HG02798 (cell line): Measurements from ENCODE around the gene MED12L.
A peak's percentile ranks its signal among the peaks of the same experiment; 100 is the strongest.
"Not testable (repeated sequence)": the region's sequence is repeated elsewhere in the genome, so short reads cannot be mapped to it uniquely, and the experiment has no call there.

Source experiments
- ATAC-seq: cut with Tn5 transposase; IDR thresholded peaks from one replicate; pipeline ENCODE4 v1.9.1; 2021; ENCODE audit warnings: mild to moderate bottlenecking; ENCODE audit not compliant: unreplicated experiment, poor library complexity

Gene MED12L

DNA sequence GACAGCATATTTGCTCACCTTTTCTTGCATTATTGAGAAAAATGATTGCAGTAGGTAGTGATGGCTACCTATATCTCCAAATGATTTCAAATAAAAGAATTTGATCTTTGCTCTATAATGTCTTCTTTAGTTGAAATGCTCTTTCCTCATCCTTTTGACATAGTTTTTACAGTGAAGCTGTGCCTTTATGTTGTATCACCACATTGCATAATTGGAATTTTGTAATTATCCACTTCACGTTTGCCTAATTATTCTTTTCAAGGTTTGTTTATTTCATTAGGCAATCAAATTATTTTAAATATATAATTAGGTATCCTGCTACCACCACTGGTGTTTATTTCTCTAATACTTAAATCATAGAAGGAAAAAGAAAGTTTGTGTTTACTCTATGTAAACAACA is 265.2 kb downstream of the MED12L start:
- ATAC-seq, result no peak

DNA sequence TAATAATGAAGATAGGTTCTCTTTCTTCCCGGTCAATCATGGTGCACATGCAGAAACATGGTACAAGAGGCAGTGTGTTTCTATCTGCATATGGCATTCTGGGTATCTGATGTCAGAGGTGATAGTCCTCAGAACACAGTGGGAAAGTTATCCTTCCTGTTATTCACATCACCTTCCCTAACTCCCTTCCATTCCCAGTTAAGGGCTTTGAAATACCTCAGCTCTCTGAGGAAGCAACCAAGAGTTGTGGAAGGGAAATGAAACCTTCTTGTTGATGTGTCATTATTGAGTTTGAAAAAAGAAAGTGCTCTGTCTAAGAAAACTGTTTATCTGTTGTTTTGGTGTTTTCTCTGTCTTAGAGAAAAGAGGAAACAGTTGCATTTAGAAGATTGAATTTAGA is 265.8 kb downstream of the MED12L start:
- ATAC-seq, result peak; percentile 79

DNA sequence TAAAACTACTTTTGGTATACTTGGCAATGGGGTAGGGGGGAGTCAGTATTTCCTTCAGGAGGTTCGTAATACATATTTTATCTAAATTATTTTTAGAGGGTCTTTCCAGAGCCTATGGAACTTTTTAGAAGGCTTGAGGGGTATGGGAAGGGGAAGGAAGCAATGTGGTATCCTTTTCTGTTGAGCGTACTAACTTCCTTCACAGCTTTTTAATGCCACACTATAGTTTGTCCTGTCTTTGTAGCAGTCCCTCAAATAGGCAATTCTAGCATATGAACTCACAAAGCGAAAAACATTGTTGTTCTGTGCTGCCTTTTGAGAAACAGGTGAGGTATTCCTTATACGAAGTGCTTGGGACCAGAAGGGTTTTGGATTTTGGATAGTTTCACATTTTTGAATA is 266.2 kb downstream of the MED12L start:
- peak; percentile 12 for ATAC-seq

DNA sequence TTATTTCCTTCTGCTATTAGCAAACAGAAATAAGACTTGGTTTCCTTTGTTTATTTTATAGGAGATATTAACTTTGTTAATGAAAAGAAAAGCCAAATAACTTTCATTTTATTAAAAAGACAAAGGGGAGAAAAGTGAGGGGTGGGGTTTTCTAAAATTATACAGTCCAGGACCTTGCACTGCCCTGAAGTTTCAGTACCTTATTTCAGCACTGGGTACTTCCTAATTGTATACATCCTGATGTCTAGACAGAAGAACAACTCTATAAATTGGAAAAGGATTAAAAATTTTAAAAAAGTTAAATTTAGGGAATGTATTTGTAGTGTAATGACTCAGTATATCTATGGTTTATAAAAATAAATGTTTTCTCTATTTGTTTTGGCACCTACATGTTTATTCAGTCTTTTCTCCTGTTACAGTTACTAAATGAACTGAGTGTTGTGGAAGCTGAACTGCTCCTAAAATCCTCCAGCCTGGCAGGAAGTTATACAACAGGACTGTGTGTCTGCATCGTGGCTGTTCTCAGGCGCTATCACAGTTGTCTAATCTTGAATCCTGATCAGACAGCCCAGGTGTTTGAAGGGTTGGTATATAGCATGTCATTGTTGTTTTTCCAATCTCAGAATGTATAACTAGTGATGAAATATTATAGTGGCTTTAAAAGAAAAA is 271.5 kb downstream of the MED12L start:
- ATAC-seq, result no peak

DNA sequence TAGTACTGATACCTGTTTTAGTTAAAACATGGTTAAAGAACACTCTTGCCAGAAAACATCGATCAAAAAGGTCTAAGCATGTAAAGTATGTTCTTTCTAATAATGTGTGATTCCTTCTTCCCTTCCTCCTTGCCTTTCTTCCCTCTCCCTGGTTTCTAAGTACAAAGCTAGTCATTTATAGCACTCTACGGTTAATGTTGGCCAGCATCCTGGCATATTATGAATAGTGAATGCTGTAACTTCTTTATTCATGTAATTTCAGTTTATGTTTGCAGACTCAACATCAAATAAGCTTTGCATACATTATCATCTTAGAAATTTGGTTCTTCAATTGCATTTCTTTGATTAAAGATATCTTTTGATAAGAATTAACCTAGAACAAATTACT is 272.0 kb downstream of the MED12L start:
- ATAC-seq, result no peak

DNA sequence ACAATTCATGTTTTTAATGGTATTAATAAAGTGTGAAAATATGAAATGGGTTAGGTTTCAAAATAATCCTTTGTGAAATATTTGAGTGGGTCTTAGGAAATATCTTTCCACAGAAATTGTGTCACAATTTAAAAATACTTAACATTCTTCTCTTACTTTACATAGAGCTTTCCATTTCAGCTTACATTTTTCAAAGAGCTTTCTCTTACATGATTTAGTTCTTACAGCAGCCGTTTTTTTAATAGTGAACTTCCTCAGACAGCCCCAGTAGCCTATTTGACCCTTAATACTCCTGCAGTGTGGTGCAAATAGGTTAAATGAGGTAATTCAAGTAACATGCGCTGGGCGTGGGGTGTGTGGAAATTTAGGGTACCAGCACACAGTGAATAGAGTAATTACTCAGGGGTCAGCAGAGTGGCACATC is 277.3 kb downstream of the MED12L start:
- ATAC-seq, result no peak

DNA sequence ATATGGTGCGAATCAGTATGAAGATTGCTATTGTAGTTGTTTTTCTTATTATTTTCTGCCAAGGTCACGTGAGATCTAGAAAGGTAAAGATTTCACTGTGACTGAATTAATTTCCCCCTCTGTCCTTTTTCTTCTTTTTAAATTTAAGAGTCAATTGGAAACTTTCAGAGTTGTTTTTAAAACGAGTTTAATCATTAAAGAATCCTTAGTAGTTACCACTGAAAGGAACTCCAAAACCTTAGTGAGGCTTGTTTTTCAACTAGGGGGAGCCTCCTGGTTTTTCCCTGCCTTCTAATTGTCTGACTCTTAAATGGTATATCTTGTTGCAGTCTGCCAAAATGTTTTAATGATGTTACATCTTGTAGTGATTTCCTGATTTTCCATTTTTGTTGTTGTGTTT is 281.5 kb downstream of the MED12L start:
- no peak for ATAC-seq

DNA sequence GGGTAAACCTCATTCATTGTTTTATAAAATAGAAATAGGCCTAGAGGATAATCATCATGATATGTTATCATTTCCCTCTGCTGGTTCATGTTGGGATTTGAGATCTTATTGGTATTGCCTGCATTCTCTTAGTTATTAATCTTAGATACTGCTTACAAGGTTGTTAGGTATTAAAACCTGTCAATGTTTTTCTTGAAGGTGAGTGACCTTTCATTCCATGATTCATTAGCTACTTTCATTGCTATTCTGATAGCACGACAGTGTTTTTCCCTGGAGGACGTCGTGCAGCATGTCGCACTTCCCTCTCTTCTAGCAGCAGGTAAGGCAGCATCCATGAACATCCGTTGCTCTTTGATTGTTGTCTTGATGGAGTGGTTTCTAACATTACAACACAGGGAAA is 282.0 kb downstream of the MED12L start:
- ATAC-seq, result no peak

DNA sequence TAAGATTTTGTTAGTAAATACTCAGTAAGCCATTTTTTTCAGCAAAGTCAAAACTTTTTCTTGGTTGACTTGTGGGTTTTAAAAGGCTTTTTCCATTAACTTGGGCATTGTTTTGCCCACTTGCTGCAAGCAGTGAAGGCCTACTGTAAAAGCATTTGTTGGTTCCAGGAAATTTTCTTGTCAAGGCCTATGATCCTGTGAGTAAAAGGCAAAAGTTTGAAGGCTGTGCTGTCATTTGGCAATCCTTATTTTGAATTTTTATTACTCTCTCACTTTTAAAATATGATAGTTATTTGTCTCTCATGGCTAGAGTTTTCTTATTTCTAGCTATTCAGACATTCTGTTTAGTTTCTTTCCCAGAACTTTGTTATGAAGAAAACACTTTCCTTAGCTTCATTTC is 286.1 kb downstream of the MED12L start:
- ATAC-seq, result no peak

DNA sequence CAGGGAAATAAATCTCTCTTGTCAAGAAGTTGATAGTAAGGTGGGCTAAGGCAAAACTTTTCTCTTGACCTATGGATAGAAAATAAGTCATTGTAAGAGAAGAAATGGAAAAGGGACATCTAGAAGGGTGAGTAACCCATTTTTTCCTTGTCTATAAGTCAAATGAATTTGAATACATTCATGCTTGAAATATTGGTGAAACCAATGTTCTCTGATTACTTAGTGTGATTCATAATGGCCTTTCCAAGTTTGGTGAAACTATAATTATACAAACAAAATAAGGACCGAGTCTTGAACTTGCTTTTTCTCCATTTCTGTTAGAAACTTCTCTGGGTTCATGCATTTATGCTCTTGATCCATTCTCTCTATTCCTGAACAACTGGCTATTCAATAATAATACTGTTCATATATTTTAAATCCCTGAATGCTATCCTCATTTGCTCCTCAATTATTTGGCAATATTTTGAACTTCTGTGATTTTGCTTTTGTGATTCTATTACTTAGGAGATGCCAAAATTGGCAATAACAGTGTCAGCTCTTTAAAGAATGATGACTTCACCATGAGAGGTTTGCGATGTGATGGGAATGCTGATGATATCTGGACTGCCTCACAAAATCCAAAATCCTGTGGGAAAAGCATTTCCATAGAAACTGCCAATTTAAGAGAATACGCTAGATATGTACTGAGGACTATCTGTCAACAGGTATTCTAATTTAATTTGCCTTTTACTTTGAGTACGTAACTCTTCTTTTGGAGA is 286.8 kb downstream of the MED12L start:
- ATAC-seq, result no peak

DNA sequence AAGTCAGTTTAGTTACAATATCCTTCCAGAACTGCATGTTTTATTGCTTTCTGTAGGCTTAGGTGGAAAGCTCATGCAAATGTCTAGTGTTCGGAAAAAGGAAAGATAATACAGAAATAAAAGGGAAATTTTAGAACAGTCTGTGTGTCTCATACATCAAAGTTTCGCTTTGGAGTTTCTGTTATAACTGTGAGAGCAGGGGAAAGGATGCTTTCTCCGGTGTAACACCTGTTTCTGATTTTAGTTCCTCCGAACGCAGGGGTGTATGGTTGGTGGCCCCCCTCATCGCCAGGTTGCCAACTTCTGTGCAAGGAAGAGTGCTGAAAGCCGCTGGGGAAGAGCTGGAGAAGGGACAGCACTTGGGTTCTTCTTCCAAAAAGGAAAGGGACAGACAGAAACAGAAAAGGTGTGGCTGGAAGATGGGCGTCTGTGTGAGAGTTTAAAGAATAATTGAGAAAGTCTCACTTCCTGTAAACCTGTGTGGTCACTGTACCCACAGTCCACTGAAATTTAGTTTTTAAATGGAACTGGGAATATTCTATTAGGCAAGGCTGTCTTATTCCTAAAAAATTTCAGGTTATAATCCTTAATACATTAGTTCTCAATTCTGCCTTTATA is 292.4 kb downstream of the MED12L start:
- ATAC-seq, result peak; percentile 80

DNA sequence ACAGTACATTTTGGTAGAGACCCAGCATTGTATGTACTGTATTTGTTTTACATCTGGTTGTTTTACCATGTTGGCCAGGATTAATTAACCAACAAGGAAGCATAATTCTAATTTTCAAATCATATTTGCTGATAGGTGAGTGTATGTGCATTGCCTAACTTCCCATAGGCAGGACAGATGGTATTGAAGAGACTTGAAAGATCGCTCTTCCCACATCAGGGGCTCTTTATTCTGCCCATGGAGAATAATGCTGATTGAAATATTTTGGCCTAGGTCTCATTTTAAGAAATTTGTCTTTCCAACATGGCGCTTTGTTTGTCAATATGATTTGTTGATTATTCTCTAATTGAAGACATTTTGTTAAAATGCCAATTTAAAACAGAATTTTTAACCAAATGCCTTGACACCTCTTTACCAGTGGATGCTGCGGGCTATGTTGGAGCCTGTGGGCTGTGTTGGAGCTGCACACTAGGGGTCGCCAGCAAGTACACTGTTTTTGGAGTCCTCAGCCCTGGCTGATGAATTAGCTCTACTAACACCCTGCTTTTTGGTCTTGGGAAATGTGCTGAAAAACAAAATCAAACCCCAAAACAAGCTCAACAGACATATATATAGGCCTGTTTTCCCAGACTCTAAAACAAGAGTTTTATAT is 293.7 kb downstream of the MED12L start:
- no peak for ATAC-seq

DNA sequence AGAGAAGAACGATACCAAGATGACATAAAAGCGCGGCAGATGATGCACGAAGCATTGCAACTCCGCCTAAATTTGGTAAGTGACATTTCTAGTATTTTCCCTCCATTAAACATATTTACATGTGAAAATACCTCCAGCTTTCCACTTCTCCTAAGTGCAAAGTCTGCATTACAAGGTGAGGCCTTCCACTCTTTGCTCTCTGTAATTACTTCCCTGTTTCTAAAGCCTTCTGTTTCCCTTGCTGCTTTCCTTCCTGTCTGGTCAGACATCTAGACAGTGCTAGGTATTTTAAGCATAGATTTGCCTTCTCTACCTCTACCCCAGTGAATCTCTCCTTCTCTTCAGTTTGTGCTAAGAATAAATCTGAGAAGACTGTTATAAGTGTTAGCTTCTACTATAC is 297.2 kb downstream of the MED12L start:
- ATAC-seq, result peak; percentile 30

DNA sequence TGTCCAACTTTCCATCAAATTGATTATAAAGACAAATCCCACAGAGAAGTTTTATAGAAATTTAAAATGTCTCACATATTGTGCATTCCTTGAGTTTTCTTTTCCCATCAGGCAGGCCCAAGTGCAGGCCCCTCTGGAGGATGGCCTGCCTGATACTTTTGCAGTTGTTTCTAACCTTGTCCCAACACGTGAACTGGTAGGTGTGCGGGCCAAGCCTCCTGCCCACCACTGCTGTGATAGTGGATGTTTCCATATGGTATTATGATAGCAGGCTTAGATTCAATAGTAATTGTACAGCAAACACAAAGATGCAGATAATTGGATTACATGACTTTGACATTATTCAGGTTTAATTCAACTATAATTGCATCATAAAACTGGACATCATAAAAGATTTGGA is 297.6 kb downstream of the MED12L start:
- ATAC-seq, result no peak

DNA sequence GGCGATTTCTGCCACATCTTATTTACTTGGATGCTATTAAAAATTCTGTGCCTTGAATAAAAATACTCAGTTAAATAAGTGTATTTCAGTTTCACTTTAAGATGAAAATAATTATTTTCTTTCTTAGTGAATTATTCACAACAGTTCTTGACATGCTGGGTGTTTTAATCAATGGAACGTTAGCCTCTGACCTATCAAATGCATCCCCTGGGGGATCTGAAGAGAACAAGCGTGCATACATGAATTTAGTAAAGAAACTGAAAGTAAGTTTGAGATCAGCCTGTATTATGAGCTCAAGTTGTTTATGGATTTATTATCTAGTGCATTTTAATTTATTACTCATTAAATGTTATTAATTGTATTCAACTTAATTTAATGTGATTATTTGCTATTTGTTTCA is 298.5 kb downstream of the MED12L start:
- peak; percentile 52 for ATAC-seq

DNA sequence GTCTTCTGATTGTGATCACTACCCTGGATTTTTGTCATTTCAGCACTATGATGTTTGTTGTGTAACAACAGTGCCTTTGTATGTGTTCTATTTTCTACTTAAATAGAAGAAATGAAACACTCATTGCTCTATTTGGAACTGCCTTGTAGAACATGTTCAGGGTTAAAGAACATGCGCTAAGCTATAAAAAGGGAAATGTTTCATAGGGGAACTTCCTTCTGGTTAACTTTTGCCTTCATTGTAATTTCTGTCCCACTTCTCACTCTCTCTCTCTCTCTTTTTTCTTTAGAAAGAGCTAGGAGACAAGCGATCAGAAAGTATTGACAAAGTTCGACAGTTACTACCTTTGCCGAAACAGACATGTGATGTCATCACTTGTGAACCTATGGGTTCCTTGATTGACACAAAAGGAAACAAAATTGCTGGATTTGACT is 299.3 kb downstream of the MED12L start, which contains the start of gene P2RY12:
TSS of gene P2RY12 (minus strand) at position 13 of the 434 bp plus-strand sequence. CDS start 45,908 bp downstream, outside the sequence.
- ATAC-seq, result peak; percentile 37

DNA sequence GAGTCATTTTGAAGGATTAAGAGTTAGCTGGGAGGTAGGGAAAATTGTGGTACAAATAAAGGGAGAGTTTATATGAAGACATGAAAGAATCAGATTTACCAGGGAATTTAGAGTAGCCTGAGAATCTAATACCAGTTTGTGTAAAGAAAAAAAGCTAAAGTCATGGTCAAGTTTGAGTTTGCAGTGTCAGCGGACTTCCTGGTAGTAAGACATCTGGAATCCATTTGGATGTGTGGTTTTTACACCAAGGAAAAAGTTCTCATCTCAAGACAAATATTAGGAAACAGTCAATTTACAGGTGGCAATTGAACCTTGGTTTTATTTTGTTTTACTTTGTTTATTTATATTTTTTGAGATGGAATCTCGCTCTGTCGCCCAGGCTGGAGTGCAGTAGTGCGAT is 300.6 kb downstream of the MED12L start:
- no peak for ATAC-seq

DNA sequence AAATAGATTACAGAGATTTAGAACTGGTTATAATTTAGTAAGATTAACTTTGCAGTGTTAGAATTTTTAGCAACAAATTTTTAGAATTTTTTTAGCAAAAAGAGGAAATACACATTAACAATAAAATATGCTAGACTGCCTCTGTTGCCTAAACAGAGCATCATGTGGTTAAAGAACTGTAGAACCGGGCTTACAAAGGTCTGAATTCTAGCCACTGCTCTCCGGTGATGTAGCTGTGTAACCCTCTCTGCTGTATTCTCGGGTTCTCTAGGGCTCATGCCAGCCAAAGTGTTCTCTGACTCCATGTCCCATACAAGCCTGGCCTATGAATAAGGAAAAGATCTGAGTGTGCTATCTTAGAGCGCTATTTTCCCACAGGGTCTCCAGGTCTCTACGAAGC is 302.0 kb downstream of the MED12L start:
- peak; percentile 27 for ATAC-seq

DNA sequence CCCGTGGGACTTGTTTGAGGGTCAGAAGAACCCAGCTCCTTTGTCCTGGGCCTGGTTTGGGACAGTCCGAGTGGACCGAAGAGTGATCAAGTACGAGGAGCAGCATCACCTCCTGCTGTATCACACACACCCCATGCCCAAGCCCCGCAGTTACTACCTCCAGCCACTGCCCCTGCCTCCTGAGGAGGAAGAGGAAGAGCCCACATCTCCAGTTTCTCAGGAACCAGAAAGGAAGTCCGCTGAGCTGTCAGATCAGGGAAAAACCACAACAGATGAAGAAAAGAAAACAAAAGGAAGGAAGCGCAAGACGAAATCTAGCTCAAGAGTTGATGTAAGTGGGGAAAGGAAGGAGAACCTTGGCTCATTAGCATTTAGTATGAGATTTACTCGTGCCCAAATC is 302.4 kb downstream of the MED12L start:
- ATAC-seq, result peak; percentile 29

DNA sequence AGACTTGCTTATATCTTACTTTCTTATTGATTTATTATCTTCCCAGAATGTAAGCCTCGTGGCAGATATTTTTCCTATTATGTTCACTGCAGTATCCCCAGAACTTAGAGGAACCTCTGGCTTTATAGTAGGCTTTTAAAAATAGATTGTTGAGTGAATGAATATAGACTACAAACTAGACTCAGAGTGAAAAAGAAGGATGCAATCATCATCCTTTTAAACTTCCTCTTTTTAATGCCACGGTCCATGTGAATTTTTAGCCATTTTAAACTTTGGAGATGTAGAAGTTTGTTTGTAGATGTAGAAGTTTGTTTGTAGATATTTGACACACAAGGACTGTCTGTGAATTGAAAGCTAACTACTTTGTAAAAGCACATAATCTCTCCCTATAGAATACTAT is 306.3 kb downstream of the MED12L start:
- ATAC-seq, result no peak

DNA sequence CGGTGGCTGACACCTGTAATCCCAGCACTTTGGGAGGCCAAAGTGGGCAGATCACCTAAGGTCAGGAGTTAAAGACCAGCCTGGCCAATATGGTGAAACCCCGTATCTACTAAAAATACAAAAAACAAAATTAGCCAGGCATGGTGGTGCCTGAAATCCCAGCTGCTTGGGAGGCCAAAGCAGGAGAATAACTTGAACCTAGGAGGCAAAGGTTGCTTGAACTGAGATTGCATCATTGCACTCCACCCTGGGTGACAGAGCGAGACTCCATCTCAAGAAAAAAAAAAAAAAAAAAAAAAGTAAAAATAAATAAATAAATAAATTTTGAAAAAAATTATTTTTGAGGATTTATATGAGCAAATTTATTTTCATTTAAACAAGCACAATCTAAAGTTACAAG is 306.7 kb downstream of the MED12L start:
- ATAC-seq, result not testable (repeated sequence)
